Stimulated activated CD8-positive, alpha-beta memory T cell treated with anti-CD3 and anti-CD28 coated beads, Interleukin-2, amount 100 ng/mL, for 1 hour (primary cell): ENCODE results near the gene BMPR1B.
"Not testable (repeated sequence)": the region's sequence is repeated elsewhere in the genome, so short reads cannot be mapped to it uniquely, and the experiment has no call there.

Experiments used
- DNase-seq, 2 donors: peaks; one replicate each; pipeline ENCODE4 v3.0.0-alpha.2; 2020; ENCODE audit warnings: low read depth in 2 of 2

The BMPR1B gene

DNA sequence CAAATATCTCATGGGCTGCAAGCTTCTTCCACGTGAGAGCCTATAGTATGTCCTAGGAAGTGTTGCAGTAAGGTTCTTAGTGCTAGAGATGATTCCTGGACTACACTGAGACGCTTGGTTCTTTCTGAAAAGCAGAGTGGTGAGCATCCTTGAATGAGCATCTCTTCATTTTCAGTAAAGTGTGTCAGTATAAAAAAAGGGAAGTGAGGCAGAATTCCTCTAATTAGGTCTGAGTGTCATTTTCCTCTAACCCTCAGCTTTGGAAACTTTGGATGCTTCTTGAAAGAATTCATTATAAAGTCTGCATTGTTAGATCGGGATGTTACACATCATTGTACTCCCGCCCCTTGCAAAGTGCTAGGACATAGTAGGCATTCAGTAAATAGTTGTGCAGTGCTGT, 5.2 kb downstream of the BMPR1B start:
- DNase-seq: no peak

DNA sequence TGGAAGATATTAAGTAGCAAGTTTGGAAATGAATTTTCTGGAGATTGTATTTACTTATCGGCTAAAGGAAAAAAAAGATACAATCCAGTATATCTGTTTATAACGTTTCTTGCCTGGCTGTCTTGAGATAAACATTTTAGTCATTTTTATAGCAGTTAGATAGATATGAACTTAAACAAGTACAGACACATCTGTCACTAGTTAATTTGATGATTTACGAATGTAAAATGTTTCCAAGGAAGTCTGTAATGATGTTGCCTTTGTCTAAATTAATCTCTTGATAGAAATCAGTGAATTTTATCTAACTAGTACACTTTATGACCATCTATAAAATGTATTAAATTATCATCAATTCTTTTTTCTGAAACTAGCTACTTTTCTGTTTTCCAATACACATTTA, 5.7 kb downstream of the BMPR1B start:
- DNase-seq: no peak

DNA sequence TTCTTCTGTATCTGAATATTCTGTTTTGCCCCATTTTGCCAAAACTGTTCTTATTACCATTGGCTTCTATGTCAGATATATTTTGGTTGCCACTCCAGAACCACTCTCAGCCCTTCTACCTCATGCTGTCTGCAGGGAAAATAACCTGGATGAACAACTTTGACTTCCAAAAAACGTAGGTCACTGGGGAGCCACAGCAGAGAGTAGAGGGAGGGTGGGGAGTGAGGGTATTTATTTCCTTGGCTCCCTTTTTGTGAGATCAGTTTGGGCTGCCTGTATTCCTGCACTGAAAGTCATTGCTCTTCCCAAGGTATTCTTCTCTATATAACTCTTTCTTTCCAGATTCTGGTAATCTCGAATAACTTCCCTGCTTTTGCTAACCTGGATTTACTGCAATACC, 6.3 kb downstream of the BMPR1B start:
- DNase-seq: no peak

DNA sequence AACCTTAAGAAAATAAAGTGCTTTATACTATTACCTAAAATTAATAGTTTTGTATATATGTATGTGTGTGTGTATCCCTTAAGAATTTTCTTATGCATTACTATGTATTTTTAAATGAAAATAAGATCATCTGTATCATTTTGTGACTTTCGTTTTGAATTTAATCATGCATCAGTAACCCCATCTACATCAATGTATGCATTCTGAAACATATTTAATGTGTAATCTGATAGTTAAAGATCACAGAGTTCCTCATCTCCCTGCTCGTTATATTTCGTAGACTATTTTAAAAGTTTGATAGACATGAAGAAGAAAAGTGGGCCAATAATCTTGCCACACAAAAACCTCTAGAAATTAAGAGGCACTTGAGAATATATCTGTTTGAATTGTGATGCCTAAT, 7.4 kb downstream of the BMPR1B start:
- DNase-seq: no peak

DNA sequence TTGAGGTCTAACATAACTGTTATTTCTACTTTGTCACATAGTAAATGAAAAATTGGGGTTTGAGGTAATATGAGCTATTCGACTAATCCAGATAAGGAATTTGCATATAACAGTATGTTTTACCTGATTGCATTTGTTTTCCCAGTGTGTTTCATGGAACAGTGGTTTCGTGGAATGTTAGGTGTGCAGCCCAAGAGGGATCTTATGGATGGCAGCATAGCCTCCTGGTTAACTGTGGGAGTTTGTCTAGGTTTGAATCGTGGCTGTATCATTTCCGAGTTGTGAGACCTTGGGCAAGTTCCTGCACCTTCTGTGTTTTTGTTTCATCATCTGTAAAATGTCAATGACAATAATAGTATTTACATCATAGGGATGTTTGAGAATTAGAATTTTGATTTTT, 7.9 kb downstream of the BMPR1B start:
- DNase-seq: no peak

DNA sequence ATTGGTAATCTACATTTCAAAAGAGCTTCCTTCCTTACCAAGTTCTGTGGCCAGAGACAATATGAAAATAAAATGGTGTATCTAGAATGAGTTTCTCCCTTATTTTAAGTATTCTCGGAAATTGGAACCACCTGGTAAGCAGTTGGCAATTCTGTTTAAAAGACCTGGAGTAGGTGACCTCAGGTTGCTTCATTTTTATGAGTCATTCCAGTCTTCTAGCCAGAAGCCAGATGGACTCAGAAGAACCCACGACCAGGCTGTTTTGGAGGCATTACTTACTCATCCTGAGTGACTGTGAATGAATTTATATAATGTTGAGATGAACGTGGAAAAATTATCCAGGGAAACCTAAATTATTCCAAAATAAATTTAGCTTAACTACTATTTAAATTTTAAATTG, 9.1 kb downstream of the BMPR1B start:
- no peak for DNase-seq

DNA sequence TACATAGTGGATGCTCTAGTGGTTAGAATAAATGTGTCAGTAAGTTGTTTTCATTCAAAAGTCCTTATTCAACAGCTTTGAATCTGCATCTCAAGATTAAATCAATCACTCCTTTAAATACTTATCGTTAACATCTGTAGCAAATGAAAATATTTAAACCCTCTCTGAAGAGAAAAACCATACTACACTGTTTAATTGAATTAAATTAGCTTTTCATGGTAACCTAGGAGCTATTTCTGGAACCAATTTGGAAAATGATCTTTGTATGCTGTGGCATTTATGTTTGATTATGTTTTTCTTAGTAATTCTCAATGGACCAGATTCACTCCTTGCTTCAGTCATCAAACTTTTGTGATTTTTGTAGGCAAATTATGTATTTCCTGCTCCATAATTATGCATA, 9.7 kb downstream of the BMPR1B start:
- no peak for DNase-seq

DNA sequence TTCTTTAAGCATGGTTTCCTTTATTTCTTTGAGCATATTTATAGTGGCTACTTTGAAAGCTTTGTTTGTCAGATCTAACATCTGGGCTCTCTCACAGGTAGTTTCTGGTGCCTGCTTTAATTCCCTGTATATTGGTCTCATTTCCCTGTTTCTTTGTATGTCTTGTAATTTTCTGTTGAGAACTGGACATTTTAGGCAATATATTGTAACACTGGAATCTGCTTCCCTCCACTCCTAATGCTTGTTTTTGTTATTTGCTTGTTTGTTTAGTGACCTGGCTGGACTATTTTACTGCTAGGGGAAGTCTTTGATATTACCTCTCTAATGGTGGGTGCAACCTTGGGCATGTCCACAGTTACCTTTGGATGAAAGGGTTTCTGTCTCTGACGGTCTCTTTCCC, 25.0 kb downstream of the BMPR1B start:
- DNase-seq: no peak

DNA sequence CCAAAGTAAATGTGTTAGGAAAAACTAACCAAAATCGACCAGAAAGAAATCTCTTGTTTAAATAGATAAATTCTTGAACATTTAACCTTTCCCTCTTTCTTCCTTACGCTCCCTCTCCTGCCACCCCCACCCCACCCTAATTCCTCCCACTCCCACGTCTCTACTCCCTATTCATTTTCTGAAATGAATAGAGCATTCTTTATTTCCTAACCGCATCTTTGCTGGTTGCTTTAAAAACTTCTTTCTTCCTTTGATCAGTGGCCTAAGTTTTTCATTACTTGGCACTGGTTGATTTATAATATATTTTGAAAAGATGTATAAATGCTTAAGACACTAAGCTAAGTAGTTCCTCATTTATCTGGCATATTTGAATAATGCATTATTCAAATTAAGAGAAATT, 33.9 kb downstream of the BMPR1B start:
- no peak for DNase-seq

DNA sequence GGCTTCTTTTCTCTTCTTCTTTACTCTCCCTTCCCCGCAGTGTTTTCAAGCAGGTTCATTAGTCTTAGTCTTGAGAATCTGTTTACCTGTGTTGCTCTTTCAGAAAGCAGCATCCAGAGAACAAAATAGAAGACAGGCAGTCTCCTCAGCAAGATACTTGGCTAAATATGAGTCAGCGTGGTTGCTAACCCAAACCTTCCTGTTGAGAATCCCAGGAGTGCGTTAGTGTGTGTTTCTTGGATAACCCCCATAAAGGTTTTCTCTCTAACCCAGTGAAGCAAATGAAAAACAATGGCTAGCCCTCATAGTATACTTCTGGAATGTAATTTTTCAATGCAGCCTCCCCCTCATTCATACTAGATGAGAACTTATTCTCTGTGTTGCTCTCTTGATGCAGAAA, 41.1 kb downstream of the BMPR1B start:
- DNase-seq: no peak

DNA sequence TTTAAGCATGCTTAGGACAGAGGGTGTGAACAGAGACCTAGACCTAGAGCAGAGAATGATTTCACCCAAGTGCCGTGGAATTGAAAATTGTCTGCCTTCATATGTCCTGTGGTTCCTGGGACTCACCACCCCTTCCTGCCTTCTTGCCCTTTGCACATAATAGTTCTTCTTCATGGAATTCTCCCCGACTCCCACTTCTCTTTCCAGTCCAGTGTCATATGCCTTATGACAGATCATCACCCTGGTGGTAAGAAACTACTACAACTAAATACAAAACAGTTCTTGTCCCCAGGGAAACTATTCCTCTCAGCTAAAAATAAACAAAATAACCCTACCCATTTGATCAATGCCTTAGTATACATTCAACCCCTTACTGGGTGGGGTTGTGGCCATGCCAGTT, 43.3 kb downstream of the BMPR1B start:
- no peak for DNase-seq

DNA sequence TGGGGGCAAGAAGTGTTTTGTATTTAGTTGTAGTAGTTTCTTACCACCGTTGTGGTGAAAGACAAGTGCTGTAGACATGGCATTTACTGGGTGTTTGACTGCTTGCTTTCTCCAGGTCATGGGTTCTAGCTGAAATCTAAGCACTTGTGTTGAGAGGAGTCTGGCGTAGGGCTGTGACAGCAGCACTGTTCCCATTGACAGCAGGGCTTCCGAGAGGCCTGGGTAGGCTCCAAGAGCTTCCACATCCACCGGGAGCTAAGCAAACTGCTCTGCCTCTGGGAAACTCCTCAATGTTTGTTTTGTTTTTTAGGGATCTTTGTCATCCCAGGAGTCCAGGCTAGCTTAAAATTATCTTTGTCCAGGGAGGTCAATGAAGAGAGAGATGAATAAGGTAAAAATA, 44.3 kb downstream of the BMPR1B start:
- no peak for DNase-seq

DNA sequence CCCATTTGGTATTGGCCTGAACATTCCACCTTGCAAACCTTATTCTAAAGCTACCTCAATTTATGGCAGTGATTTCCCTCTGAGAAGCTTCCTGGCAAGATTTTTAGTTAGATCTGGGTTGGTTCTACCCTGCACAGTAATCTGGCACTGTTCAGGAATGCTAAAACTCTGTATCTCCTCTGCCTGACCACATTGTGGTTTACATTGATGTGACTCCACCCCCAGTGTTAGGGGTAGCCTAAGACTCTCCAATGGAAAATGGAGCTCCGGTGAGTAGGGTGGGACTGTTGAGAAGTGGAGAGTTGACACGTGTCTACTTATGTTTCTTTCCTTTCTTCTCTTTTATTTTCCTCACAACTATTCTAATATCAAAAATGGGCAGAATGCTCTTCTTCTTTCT, 45.4 kb downstream of the BMPR1B start:
- no peak for DNase-seq

DNA sequence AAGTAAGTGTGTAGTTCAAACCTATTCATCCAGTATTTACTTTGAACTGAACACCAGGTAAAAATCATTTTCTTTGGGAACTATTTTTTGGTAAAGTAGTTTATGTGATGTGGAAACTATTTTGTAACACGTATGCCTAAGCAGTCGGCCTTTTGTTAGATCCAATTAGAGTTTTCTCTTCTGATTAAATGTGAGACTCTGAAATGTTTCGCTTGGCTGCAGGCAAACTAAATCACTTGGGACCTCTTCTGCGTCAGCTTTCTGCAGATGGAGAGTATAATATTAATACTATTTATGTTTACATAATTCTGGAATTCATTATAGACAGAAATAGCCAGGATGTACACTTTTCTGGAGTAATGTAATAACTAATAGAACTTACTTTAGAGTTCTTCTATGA, 46.9 kb downstream of the BMPR1B start:
- DNase-seq: no peak

DNA sequence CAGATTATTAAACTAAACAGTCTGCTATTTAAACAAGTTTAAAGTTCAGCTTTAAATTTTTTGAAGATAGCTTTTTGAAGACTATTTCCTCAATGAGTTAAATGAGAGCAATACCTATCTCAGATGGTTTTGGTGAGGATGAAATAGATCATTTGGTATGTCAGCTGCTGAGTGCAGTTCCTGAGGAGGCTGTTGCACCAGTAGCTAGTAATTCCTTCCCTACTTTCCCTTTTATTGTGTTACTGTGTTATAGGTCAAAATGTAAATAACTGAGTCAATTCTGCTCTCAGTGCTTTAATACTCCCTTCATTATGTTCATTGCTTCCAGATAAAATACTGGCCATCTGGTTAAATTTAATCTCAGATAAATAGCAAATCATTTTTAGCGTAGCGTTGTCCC, 48.6 kb downstream of the BMPR1B start:
- DNase-seq: no peak

DNA sequence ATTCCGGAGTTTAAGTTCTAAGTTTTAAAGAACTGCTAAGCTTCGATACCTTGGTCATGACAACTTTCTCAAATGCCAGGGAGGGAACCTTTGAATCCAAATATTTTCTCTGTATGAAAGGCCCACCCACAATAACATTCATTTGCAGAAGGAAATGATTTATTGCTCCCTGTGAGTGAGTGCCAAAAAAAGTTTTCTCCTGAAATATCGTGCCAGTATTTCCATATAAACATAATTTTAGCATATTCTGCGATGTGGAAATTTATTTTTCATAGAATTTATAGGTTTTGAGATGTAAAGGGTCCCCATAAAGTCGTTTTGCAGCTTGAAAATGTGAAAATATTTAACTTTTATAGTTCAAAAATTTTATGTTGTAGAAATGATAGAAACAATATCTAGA, 53.9 kb downstream of the BMPR1B start:
- DNase-seq: no peak

DNA sequence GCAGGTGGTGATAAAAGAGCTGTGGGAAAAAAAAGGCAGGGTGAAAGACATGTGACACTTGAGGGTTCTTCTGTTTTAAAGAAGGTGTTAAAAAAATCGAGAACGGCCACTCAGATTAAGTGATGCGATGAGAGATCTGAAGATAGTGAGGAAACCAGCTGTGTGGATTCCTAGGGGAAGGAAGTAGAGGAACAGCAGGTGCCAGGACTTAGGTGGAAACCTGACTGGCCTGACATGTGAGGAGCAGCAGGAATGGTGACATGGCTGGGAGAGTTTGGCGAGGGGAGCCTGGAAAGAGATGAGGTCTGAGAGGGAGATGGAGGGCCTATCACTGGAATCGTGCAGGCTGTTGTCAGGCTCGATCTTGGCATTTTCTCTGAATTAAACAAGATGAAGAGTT, 55.5 kb downstream of the BMPR1B start:
- DNase-seq: no peak

DNA sequence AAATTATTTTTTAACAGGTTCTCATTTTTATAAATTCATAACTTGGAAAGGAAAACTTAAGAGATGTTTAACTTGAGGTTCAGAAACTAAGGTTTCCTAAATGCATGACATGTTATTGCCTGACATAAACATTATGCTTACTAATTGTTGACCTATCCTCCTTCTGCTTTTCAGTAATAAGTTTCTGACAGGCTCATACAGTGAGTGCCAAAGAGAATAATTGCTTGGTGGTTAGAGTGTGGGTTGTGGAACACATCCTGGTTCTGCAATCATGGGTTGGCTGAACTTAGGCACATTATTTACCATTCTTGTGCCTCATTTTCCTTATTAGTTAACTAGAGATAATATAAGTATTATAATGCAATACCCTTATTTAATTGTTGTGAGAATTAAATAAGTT, 56.5 kb downstream of the BMPR1B start:
- no peak for DNase-seq

DNA sequence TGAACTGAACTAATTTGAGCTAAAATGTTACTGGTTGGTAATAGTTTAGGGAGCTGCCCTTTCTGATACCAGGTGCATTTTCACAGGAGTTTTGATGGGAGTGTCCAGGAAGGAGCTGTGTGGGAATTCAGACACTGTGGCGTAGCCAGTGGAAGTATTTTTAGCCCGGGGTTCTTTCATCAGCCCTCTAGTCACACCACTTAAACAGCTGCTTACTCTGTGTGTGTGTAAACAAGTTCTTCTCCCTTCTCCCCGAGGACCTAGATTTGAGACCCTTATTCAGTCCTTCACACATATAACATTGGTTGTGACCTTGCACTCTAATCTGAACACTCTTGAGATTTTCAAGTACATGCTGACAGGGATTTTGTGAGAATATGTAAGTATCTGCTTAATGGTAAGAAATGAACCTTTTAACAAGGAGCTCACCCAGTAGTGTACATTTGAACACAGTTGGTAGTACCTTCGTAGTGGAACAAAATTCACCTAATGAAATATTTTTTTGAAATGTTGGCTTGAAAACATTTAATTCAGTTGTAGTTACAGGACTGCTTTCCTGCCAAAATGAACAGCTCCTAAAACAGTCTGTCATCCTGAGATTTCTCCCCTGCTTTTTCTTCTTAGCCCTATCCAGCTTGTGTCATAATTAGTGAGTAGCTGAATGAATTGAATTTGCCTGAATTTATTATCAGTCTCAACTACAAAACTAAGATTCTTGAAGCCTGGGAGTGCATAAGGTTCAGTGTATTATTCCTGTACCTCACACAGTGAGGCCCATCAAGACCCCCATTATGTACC, 61.8 kb downstream of the BMPR1B start:
- DNase-seq: no peak

DNA sequence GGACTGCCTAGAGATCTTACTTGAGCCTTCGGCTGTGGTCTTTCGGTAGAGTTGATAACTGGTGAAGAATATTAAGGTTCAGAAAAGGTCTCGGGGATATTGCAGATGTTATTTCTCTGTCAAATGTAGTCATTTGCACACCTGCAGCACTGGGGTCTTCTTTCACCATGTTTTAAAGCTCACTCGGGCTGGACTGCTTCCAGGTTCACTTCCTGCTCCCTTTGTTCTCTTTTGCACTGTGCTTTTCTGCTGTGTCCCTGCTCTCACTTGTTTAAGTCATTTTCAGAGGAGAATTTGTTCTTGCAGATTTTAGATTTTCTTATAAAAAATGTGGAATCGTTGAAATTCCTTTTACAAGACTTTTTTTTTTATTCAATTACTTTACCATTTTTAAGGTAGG, 68.5 kb downstream of the BMPR1B start:
- no peak for DNase-seq

DNA sequence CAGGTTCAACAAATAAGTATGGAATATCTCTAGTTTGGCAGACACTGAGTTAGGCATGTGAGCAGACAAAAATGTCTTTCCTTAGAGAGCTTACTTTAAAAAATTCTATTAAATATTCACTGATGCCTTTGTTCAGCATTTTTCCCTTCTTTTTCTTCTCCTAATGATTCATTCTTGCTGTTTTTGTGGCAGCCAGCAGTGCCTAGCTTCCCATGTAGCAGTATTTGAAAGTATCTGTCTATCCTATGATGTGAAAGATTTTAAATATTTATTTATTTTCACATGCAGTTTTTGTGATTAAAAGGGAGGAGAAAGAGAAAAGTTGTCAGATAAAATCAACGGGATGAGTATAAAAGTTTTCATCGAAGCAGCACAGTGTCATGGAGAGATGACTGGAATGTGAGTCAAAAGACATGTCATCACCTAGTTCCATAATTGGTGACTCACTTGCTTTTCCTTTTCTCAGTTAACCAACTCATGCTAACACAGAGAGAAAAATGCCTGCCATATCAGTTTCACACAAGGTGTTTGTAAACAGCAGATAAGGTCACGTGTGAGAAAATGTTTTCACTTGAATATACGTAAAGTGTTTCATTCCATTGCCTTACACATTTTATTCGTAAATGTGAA, 69.8 kb downstream of the BMPR1B start:
- DNase-seq: no peak

DNA sequence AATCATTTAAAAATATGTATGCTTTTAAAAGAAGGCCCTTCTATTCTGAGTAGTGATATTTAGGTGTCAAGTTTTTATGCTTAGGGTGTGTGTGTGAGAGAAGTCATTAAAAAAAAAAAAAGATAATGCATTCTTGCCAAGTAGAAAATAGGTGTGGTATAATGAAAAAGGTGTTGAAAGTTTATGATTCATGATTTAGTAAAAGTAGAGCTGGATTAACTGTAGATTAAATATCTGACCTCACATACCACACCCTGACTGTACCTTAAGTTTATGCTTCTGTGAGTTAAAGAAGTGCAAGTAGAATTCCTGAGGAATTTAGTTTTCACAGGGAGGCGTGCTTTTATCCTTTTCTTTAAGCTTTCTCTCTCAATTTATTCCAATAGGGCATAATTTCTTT, 71.1 kb downstream of the BMPR1B start:
- no peak for DNase-seq

DNA sequence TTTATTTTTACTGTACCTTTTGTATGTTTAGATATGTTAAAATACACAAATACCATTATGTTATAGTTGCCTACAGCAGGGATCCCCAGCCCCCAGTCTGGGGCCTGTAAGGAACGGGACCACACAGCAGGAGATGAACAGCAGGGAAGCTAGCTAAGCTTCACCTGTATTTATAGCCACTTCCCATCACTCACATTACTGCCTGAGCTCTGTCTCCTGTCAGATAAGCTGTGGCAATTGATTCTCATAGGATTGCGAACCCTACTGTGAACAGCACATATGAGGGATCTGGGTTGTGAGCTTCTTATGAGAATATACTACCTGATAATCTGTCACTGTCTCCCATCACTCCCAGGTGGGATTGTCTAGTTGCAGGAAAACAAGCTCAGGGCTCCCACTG, 73.9 kb downstream of the BMPR1B start:
- DNase-seq: no peak

DNA sequence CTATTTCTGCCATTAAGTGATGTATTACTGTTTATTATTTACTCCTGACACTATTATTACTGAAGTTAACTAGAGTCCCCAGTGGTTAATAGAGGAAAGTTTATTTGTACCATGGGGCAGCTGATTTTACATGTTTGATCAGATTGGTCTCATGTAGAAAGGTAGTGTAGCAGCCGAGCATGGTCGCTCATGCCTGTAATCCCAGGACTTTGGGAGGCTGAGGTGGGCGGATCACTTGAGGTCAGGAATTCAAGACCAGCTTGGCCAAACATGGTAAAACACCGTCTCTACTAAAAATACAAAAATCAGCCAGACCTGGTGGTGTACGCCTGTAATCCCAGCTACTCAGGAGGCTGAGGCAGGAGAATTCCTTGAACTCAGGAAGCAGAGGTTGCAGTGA, 74.6 kb downstream of the BMPR1B start:
- not testable (repeated sequence) for DNase-seq
